ENCODE data around the gene NFATC3.
A peak's percentile ranks its signal among the peaks of the same experiment; 100 is the strongest.

Gene NFATC3

DNA sequence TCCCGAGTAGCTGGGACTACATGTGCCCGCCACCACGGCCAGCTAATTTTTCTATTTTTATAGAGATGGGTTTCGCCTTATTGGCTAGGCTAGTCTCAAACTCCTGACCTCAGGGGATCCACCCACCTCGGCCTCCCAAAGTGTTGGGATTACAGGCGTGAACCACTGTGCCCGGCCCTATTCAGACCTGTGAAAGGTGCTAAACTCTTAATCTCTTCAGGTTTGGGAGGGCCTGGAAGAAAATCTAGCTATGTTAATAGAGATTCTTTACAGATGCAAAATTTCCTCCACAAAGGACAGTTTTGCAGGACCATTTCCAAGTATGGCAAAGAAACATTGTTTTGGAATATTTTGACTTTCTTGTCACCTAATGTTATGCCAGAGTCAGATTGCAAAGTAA is 156.9 kb downstream of the NFATC3 start:
- DNase-seq (ENCODE audit: low read depth), result no peak
- TF ChIP-seq, protein P1, sequence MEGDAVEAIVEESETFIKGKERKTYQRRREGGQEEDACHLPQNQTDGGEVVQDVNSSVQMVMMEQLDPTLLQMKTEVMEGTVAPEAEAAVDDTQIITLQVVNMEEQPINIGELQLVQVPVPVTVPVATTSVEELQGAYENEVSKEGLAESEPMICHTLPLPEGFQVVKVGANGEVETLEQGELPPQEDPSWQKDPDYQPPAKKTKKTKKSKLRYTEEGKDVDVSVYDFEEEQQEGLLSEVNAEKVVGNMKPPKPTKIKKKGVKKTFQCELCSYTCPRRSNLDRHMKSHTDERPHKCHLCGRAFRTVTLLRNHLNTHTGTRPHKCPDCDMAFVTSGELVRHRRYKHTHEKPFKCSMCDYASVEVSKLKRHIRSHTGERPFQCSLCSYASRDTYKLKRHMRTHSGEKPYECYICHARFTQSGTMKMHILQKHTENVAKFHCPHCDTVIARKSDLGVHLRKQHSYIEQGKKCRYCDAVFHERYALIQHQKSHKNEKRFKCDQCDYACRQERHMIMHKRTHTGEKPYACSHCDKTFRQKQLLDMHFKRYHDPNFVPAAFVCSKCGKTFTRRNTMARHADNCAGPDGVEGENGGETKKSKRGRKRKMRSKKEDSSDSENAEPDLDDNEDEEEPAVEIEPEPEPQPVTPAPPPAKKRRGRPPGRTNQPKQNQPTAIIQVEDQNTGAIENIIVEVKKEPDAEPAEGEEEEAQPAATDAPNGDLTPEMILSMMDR (IDR thresholded peaks at IDR 0.05; ENCODE audit: low read depth, low read length, missing control alignments), result no peak
- H3K4me3 ChIP-seq (ENCODE audit: low read depth, low read length), result no peak overlapping the region

DNA sequence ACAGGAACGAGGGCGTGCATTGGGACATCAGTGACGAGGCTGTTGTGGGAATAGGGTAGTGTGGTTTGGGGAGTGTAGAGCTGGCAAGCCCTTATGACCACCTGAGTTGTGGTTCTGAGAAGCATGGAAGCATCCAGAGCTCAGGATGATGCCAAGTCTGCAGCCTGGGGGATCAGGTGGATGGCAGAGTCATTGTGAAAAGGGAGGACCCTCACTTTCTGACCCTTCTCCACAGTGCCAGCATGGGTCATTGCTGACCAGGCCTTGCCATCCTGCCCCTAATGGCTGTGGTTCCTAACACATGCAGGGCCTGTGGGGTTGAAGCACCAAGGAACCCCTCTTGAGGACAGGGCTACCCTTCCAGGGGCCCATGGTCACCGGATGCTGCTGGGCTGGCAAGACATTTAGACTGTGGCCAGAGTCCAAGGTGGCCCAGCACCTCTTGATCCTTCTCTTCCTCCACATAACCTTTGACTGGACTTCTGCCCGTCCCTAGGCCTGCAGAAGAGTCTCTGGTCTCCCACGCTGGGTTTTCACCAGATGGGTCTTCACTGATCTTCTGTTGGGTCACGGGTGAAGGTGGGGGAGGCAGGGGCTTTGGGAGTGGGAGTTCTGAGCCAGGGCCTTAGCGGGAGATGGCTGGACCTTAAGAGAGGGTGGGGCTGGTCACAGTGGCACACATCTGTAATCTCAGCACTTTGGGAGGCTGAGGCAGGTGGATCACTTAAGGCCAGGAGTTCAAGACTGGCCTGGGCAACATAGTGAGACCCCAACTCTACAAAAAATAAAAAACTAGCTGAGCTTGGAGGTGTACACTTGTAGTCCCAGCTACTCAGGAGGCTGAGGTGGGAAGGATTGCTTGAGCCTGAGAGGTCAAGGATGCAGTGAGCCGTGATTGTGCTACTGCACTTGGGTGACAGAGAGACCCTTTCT is 158.0 kb downstream of the NFATC3 start:
- TF ChIP-seq, protein P1 (IDR thresholded peaks at IDR 0.05; ENCODE audit: low read depth, low read length, missing control alignments), result no peak
- H3K4me3 ChIP-seq (ENCODE audit: low read depth, low read length), result no peak overlapping the region
- DNase-seq (ENCODE audit: low read depth), result no peak

DNA sequence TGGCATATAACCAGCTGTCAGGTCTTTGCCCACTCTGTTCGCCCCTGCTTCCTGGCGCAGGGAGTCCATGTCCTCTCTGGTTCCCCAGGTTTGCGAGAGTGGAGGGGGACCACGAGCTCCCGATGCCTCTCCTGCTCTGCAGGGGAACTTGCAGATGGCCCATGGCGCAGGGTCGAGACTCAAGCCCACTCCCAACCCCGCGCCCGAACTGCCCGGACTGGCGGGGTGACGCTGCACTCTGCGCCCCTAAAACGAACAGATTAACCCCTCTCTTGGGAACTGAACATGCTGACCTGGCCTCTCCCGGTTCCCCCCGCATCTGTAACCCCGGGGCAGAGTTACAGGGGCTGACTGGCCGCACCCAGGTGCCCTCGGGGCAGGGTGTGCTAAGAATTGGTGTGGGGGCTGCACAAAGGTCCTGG is 159.3 kb downstream of the NFATC3 start:
- H3K4me3 ChIP-seq (ENCODE audit: low read depth, low read length), result peak overlapping the region; percentile 58
- TF ChIP-seq, protein P1 (IDR thresholded peaks at IDR 0.05; ENCODE audit: low read depth, low read length, missing control alignments), result no peak
- DNase-seq (ENCODE audit: low read depth), result no peak

DNA sequence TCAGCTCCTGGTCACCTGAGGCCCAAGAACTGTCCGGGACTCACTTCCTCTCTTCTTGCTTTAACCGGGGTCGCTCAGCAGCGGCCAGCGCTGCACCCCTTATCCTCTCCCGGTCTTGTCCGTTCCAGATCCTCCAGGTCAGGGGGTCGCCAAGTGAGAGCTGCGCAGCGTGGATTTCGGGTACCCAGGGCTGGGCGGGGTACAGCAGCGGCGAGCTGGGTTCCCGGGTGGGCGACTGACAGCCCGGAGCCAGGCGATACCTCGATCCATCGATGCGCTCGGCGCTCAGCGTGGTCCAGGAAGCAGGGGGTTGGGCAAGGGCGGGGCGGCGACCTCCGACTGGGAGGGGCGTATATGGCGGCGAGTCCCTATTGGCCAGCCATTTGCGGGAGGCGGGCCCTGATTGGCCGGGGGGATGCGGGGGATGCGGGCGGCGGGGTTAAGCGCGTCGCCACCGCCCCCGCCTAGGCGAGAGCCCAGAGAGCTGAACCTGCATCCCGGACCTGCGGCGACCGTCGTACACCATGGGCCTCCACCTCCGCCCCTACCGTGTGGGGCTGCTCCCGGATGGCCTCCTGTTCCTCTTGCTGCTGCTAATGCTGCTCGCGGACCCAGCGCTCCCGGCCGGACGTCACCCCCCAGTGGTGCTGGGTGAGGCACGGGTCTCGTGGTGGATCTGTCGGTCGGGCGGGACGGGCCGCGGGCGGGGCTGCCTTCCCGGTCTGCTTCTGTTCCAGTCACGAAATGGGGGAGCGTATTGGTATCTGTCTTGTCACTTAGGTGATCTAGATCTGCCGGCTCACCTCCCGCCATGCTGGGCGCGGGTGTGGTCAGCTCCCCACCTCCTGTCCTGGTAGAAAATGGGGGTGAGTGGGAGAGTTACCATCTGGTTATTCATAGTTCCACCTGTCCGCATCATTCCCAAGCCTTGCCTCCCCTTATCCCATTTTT is 160.0 kb downstream of the NFATC3 start, which contains the start of gene PLA2G15:
Gene PLA2G15, plus strand, starts transcription at position 471 of the 951 bp plus-strand sequence. Its CDS starts 54 bp downstream, at position 525.
- H3K4me3 ChIP-seq (ENCODE audit: low read depth, low read length), result peak within 1 kb of the TSS; percentile 58
- TF ChIP-seq, protein P1 (IDR thresholded peaks at IDR 0.05; ENCODE audit: low read depth, low read length, missing control alignments), result no peak
- DNase-seq (ENCODE audit: low read depth), result peak; percentile 78

DNA sequence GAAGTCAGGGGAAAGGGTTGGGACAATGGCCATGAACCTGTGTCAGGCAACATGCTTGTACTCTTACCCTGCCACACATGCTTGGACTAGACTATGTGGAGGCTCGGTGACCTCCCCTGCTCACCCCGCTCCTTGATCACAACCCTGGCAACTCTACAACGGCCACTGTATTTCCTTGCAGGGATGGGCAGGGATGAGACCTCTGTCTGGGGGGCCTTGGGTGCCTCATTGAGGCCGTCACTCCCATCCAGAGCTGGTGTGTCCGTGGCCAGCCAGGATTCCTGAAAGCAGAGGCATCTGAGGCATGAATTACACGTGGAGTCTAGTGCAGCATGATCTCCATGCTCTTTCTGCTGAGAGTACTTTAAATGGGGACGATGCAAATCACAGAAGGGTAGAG is 161.0 kb downstream of the NFATC3 start:
- H3K4me3 ChIP-seq (ENCODE audit: low read depth, low read length), result peak overlapping the region; percentile 58
- no peak for DNase-seq (ENCODE audit: low read depth)
- TF ChIP-seq, protein P1 (IDR thresholded peaks at IDR 0.05; ENCODE audit: low read depth, low read length, missing control alignments), result no peak

DNA sequence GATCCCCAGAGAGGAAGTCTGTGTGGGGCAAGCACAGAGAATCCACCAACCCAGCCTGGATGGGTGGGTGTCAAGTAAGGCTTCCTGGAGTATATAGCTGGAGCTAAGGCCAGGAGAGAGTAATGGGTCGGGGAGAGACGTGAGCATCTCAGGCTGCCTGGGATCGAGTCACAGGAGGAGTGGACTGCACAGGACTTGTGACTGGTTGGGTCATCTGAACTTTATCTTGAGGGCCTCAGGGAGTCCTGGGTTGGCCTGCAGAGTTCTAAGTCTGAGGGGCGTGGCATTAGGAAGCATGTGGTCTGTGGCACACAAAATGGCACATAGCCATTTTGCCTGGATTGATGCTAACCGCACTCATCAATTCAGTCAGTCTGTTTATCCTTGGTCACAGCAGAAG is 161.5 kb downstream of the NFATC3 start:
- H3K4me3 ChIP-seq (ENCODE audit: low read depth, low read length), result no peak overlapping the region
- TF ChIP-seq, protein P1 (IDR thresholded peaks at IDR 0.05; ENCODE audit: low read depth, low read length, missing control alignments), result no peak
- DNase-seq (ENCODE audit: low read depth), result no peak
